PFSK-1 (cell line): ENCODE results near the gene ANKRD10.

Experiments used
- FOXP2 ChIP-seq: optimal IDR thresholded peaks from 2 replicates; pipeline ENCODE3; 2011; ENCODE audit warnings: borderline replicate concordance, control low read depth, inconsistent platforms; ENCODE audit not compliant: insufficient read depth; ENCODE audit errors: extremely low read length, extremely low read depth
- POLR2AphosphoS5 ChIP-seq: IDR thresholded peaks from 2 replicates; pipeline ENCODE4 v1.6.1; 2012; ENCODE audit warnings: low read depth, mild to moderate bottlenecking, control low read depth, low read length, moderate library complexity
- SIN3A ChIP-seq: IDR thresholded peaks from 2 replicates; pipeline ENCODE4 v1.6.1; 2012; ENCODE audit warnings: mild to moderate bottlenecking, low read length, moderate library complexity, borderline replicate concordance; ENCODE audit not compliant: insufficient read depth
- TAF1 ChIP-seq: IDR thresholded peaks from 2 replicates; pipeline ENCODE4 v1.6.1; 2012; ENCODE audit warnings: low read length, control low read depth, borderline replicate concordance; ENCODE audit not compliant: insufficient read depth
- TF ChIP-seq, protein P1 (sequence below), 2 experiments: IDR thresholded peaks; 2 replicates each; pipeline versions ENCODE4 v1.6.1 to v1.8.0; 2011 to 2012; ENCODE audit warnings: low read depth in 2 of 2, low read length in 2 of 2, control low read depth in 1 of 2, inconsistent platforms in 1 of 2, mild to moderate bottlenecking in 1 of 2, moderate library complexity in 1 of 2; ENCODE audit not compliant: insufficient read depth in 1 of 2

Gene ANKRD10

DNA sequence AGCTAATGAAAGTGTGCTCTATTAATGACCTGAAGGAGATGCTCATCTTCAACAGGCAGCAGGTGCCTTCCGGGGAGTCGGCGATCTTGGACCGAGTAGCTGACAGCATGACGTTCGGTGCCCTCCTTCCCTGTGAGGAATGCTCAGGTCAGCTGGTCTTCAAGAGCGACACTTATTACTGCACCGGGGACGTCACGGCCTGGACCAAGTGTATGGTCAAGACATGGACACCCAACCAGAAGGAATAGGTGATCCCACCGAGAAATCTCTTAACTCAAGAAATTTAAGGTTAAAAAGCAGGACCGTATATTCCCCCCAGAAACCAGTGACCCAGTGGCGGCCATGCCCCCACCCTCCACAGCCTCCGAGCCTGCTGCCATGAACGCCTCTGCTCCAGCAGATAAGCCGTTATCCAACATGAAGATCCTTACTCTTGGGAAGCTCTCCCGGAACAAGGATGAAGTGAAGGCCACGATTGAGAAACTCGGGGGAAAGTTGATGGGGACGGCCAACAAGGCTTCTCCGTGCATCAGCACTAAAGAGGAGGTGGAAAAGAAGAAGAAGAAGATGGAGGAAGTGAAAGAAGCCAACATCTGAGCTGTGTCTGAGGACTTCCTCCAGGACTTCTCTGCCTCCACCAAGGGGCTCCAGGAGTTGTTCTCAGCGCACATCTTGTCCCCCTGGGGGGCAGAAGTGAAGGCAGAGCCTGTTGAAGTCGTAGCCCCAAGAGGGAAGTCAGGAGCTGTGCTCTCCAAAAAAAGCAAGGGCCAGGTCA, 22.8 kb upstream of the ANKRD10 start:
- TF ChIP-seq SIN3A (no peak), TAF1 (no peak), POLR2AphosphoS5 (no peak), FOXP2 (no peak)
- TF ChIP-seq, protein P1, sequence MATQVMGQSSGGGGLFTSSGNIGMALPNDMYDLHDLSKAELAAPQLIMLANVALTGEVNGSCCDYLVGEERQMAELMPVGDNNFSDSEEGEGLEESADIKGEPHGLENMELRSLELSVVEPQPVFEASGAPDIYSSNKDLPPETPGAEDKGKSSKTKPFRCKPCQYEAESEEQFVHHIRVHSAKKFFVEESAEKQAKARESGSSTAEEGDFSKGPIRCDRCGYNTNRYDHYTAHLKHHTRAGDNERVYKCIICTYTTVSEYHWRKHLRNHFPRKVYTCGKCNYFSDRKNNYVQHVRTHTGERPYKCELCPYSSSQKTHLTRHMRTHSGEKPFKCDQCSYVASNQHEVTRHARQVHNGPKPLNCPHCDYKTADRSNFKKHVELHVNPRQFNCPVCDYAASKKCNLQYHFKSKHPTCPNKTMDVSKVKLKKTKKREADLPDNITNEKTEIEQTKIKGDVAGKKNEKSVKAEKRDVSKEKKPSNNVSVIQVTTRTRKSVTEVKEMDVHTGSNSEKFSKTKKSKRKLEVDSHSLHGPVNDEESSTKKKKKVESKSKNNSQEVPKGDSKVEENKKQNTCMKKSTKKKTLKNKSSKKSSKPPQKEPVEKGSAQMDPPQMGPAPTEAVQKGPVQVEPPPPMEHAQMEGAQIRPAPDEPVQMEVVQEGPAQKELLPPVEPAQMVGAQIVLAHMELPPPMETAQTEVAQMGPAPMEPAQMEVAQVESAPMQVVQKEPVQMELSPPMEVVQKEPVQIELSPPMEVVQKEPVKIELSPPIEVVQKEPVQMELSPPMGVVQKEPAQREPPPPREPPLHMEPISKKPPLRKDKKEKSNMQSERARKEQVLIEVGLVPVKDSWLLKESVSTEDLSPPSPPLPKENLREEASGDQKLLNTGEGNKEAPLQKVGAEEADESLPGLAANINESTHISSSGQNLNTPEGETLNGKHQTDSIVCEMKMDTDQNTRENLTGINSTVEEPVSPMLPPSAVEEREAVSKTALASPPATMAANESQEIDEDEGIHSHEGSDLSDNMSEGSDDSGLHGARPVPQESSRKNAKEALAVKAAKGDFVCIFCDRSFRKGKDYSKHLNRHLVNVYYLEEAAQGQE (IDR thresholded peaks at IDR 0.05; ENCODE audit: insufficient read depth in 1 of 2, low read depth in 2 of 2, low read length in 2 of 2), result no peak

DNA sequence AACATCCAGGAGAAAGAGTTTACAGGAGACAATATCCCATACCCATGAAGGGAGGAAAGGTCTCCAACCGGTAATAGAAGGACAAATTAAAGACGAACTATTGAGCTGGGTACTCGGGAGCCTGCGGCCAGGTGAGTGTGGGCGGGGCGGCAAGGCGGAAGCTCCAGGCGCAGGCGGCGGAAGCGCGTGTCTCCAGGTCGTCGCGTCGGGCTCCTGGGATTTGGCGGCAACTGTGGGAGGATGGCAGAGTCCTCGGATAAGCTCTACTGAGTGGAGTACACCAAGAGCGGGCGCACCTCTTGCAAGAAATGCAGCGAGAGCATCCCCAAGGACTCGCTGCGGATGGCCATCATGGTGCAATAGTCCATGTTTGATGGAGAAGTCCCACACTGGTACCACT, 21.6 kb upstream of the ANKRD10 start:
- TF ChIP-seq TAF1 (no peak), SIN3A (no peak), FOXP2 (no peak), POLR2AphosphoS5 (no peak)
- TF ChIP-seq, protein P1 (IDR thresholded peaks at IDR 0.05; ENCODE audit: insufficient read depth in 1 of 2, low read depth in 2 of 2, low read length in 2 of 2), result no peak

DNA sequence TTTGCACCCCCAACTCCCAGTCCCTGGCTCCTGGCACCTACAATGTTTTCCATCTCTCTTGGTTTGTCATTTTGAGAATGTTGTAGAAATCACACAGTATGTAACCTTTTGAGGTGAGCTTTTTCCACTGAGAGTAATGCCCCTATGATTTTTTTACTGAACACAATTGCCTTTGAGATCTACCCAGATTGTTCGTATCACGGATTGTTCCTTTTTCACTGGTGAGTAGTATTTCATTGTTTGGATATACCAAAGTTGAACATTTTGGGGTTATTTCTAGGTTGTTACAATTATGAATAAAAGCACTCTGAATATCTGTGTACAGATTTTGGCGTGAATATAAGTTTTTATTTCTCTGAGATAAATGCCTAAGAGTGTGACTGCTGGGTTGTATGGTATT, 17.7 kb upstream of the ANKRD10 start:
- no peak for TF ChIP-seq POLR2AphosphoS5
- no peak for TF ChIP-seq TAF1
- TF ChIP-seq SIN3A, result no peak
- TF ChIP-seq, protein P1 (IDR thresholded peaks at IDR 0.05; ENCODE audit: insufficient read depth in 1 of 2, low read depth in 2 of 2, low read length in 2 of 2), result no peak
- no peak for TF ChIP-seq FOXP2

DNA sequence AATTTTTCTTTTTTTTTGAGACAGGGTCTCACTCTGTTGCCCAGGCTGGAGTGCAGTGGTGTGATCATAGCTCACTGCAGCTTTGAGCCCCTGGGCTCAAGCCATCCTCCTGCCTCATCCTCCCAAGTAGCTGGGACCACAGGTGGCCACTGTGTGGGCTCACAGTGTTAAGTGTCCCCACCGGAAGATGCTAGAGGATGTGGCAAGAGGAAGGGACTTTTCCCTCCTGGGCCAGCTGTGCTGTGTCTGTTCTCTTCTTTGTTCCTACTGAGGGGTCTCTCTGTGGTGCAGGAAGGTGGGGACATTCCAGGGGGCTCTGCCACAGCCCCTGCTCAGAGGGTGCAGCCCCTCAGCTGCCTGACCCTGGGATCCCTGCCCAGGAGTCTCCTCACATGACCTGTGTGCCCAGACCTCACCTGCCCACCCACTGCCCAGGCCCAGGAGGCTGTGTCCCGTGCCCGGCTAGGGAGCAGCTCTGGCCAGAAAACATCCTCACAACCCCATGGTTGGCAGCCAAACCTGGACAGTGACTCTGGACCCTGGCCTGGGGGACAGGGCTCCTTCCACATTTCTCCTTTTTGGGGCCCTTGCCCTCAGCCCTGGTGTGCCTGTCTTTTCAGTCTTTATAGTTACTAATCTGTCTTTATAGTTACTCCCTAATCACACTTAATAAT, 14.4 kb upstream of the ANKRD10 start:
- TF ChIP-seq POLR2AphosphoS5, result no peak
- TF ChIP-seq FOXP2, result no peak
- TF ChIP-seq, protein P1 (IDR thresholded peaks at IDR 0.05; ENCODE audit: insufficient read depth in 1 of 2, low read depth in 2 of 2, low read length in 2 of 2), result no peak
- no peak for TF ChIP-seq SIN3A
